ENCODE results near the gene OR7C1. TPM values are rescaled to one million over a fixed set of nuclear protein-coding genes. Genes with fewer than 3 reads are reported as not detected.

Gene OR7C1
- total RNA-seq (2014; rRNA removed; shearing (Covaris generic)): not detected in 2 replicates
- polyA plus RNA-seq (2016; fragmentation: Nextera tagmentation; extraction: Ambion mirVana): 0.03 TPM in 2 replicates
- long read RNA-seq: 0 reads

GRCh38 chr19:14835011-14835410, at the start of gene OR7C1, which contains the start of gene OR7A5:
Gene OR7C1 (minus strand): TSS chr19:14835185. CDS start chr19:14800136, 35,049 bp downstream.
Gene OR7A5 (minus strand): TSS chr19:14835185. CDS start chr19:14828241, 6,944 bp downstream.
- Mint-ChIP-seq H3K36me3 (ENCODE audit: low read depth) (peaks cover 3% of the 10 kb centered on the region; the same call in 1 of the 3 replicates), H3K27me3 (ENCODE audit: insufficient read depth, low read depth, poor library complexity) (peaks cover 2% of the 10 kb centered on the region), H3K4me3 (no peak within 1 kb of the TSS), H3K9me3 (peaks cover 90% of the 10 kb centered on the region), H3K4me1 (no peaks in the 10 kb centered on the region; the same call in 2 of the 3 replicates), H3K27ac (no peak within 1 kb of the TSS)
- 0 out of 2 replicates have a peak, but pooled peaks cover 6% of the 10 kb centered on the region for H3K4me1 ChIP-seq (ENCODE audit: insufficient read depth)
- H3F3A ChIP-seq (replicated peaks; ENCODE audit: low read depth): no peaks in the 10 kb centered on the region
- peak within 1 kb of the TSS; percentile 8; the same call in 1 of the 2 replicates for H3K4me2 ChIP-seq
- DNase-seq (ENCODE audit: low spot score) (peak; percentile 33), ATAC-seq (peak; percentile 53; the same call in 2 of the 3 replicates)
- no peaks in the 10 kb centered on the region for H3K79me2 ChIP-seq (replicated peaks; ENCODE audit: insufficient read depth)
- no peaks in the 10 kb centered on the region for H3K27me3 ChIP-seq (ENCODE audit: insufficient read depth)
- H3K9me2 ChIP-seq (ENCODE audit: insufficient read depth): peaks cover 6% of the 10 kb centered on the region; the same call in 1 of the 2 replicates
- H3K36me3 ChIP-seq (ENCODE audit: insufficient read depth): no peaks in the 10 kb centered on the region
- H4K20me1 ChIP-seq (replicated peaks; ENCODE audit: insufficient read depth): no peaks in the 10 kb centered on the region
- peak within 1 kb of the TSS; percentile 43 for H2AFZ ChIP-seq
- no peak within 1 kb of the TSS for H3K27ac ChIP-seq (ENCODE audit: low read depth)
- no peak within 1 kb of the TSS for H3K4me3 ChIP-seq
- no peak for TF ChIP-seq REST (IDR thresholded peaks at IDR 0.05; ENCODE audit: unreplicated experiment)
- no peak for TF ChIP-seq JUNB (IDR thresholded peaks at IDR 0.05; ENCODE audit: unreplicated experiment)
- no peak for TF ChIP-seq ZNF114 (CRISPR knock-in tag; IDR thresholded peaks at IDR 0.05)
- no peak for TF ChIP-seq EZH2 (IDR thresholded peaks at IDR 0.05; ENCODE audit: low read depth, unreplicated experiment)
- no peak for TF ChIP-seq ETS1 (IDR thresholded peaks at IDR 0.05)
- TF ChIP-seq CREB1 (CRISPR knock-in tag; IDR thresholded peaks at IDR 0.05; ENCODE audit: low read depth): no peak
- TF ChIP-seq ZNF462 (CRISPR knock-in tag; IDR thresholded peaks at IDR 0.05): no peak
- TF ChIP-seq ZNF331 (CRISPR knock-in tag; IDR thresholded peaks at IDR 0.05; ENCODE audit: low read depth): no peak

Measured in GM23338 (cell line).